Epidermal melanocyte (primary cell): ENCODE measurements around the gene CTBS.

Experiments used
- DNase-seq: peaks from one replicate; pipeline ENCODE4 v3.0.0; 2011; ENCODE audit warnings: low spot score; ENCODE audit not compliant: insufficient read length

CTBS gene

DNA sequence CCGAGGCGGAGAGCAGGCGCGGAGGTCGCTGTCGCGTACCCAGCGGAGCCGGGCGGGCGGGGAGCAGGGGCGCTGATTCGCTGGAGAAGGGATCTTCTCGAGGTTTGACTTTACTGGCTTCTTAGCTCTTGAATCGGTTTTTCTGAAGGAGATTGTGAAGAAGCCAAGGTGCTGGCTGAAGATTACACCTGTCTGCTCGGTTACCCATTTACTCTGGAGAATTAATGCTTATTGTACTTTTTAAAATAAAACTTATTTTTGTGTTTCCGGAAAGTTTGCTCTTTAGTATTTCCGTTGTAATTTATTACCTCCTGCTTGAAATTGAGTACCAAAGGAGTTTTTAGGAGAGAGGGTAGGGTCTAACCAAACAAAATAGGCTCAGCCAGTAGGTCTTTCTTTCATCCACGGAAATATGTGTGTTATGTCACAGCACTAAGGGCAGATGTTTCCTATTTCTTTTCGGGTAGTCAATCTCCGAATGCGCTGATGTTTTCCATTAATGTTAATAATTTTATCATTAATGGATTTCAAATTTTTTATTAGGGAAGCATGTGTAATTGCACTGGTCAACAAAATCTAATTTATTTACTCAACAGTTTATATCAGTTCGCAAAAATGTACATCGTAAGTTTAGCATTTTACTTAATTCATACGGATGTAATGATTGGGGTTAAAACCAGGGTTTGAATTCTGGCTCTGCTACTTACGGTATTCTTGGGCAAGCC is 67.3 kb downstream of the CTBS start:
- no peak for DNase-seq

DNA sequence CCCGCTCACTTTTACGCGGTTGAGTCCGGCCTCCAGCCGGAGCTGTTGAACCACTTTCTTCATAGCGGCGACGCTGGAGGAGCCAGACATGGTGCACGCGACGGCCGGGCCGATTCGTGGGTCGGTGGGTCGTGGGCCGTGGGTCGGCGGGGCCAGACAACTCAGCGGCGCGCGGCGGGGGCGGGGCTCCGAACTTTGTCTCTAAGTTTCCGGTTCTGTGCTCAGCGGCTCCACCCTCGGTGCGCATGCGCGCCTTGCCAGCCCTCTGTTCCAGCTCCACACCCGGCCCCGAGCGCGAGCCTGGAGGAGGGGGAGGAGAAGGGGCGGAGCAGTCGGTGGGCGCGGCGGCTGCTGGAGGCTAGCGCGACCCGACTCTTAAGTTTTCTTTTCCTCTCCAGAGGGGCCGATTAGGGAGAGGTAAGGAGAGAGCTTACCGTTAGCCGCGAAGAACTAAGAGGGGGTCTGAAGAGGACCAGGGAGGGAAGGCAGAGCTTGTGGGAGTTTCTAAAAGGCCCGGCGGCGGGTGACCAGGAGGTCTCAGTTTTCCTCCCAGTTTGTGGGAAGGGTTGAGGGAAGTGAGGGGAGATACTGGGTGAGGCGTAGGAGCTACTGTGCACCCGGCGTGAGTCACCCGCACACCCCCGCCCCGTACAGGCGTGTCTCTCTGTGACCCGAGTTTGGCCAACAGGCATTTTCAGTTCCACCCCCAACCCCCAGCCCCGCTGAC is 68.1 kb downstream of the CTBS start, which contains the start of the genes GNG5 and SPATA1:
GNG5 (minus strand) TSS at position 580 of the 727 bp plus-strand sequence; CDS start at position 90, 490 bp downstream.
SPATA1 (plus strand) TSS at position 385 of the 727 bp plus-strand sequence. CDS start 9,974 bp downstream, outside the sequence.
- peak; percentile 90 for DNase-seq

DNA sequence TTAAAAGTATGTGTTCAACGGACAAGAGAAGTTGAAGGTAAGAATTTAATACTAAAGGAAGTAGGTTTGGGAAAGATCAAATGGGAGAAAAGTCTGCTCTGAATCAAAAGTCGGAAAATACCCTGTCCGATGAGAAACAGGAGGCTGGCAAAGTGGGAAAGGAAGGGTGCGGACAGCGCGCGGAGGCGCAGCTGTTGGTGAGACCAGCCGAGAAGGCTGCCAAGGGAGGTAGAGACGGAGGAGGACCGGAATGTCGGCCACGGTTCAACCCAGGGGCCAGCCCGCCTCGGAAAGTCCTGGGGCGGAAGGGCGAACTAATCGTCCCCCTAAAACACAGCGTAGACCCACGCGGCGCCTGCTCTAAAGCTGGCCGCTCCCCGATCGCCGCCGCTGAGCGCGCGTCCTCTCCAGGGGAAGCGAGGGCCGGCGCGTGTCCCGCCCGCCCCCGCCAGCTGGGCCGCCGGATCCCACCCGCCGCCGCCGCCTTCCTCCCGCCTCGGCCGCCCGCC is 68.7 kb downstream of the CTBS start:
- DNase-seq = no peak

DNA sequence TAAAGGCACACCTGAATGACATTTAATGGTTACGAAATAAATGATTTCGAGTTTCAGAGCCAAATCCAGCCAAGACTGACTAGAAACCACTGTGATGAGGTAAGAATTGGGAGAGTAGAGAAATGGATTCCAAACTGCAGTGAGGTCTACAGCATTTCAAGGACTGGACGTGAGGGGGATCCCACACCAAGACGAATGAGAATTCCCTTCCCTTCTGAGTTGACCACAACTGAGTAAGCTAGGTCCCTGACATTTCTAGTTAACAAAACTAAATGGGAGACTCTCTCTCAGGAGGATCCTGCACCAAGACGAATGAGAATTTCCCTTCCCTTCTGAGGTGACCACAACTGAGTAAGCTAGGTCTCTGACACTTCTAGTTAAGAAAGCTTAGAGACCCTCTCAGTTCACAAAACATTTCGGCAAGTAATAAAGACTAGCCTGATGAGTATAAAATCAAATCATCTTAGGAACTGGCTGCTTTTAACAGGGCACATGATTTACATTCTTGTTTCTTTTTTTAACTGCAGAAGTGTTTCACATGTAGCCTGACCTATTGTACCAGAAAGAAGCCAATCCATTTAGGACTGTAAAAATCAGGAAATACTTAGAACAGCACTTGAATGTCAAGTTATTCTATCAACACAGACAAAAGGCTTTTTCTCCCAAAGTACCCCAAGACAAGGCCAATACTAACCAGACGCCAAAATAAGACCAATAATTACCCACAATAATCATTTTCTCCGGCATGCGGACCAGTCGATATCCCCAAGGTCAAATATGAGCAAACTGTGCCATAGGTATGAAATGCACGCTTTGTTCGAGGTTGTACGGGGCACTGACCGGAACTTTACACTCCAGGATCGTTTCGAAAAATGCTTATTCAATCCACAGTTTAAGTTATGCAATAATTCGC is 69.4 kb downstream of the CTBS start:
- DNase-seq = no peak

DNA sequence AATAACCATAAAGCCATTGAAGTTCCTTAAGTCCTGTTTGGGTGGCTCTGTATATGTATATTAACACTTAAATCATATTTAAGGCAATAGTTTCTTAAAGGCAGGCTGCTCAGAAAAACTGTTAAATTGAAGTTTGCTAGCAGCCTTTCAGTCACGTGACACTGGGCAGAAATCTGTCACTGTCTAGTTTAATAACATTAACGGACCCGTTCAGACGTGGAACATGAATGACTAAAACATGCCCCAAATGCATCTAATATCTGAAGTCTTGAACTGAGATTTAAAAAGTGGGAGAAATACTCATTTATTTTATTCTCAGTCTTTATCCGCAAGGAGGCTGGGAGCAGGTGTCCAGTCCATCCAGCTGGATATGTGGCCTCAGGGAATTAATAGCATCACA is 71.3 kb downstream of the CTBS start:
- DNase-seq = no peak
